Bronchial epithelial cell (primary cell): ENCODE measurements around the gene GNG2. TPM values are rescaled to one million over a fixed set of nuclear protein-coding genes. Genes with fewer than 3 reads are reported as not detected.

Experiments used
- DNase-seq: peaks from one replicate; pipeline ENCODE4 v3.0.0-alpha.2; 2010; ENCODE audit warnings: low read depth
- FAIRE-seq: peaks from 2 replicates; lab custom pipeline; 2011; peaks lifted over from hg19 to GRCh38; lab: Jason Lieb, UNC
- H3K27me3 ChIP-seq: 2 replicates; pipeline ENCODE4 v1.5.1; 2011; ENCODE audit warnings: low read length; ENCODE audit not compliant: control insufficient read depth, insufficient read depth
- H3K36me3 ChIP-seq: 2 replicates; pipeline ENCODE4 v1.5.1; 2011; ENCODE audit warnings: low read length; ENCODE audit not compliant: control insufficient read depth, insufficient read depth
- H3K4me3 ChIP-seq: 2 replicates; pipeline ENCODE4 v1.5.1; 2011; ENCODE audit warnings: mild to moderate bottlenecking, low read depth, low read length, control low read depth
- CTCF ChIP-seq: IDR thresholded peaks from 2 replicates; pipeline ENCODE4 v1.5.1; 2011; ENCODE audit warnings: mild to moderate bottlenecking, moderate library complexity, low read length, control low read depth, inconsistent platforms; ENCODE audit not compliant: insufficient read depth, severe bottlenecking
- total RNA-seq: library from RNA; depleted of rRNA; stranded (reverse); fragments of >200 nt; gene quantifications from 2 replicates; pipeline ENCODE4 v1.2.1, GENCODE V29; 2014

GNG2 gene
- total RNA-seq, 1 donor from 2014 or later: not detected

- FAIRE-seq (no peak), DNase-seq (no peak)
These were observed 20.6 kb downstream of the GNG2 start for GRCh38 chr14:51880835-51881580.

GRCh38 chr14:51881636-51882035 is 21.2 kb downstream of the GNG2 start:
- TF ChIP-seq CTCF: no peak
- Histone ChIP-seq H3K27me3 (peaks cover 2% of the 10 kb centered on the region), H3K36me3 (no peaks in the 10 kb centered on the region), H3K4me3 (no peak overlapping the region)
- FAIRE-seq: no peak
- DNase-seq: no peak

More at GRCh38 chr14:51880835-51881580, 20.6 kb downstream of the GNG2 start:
- no peaks in the 10 kb centered on the region for H3K36me3 ChIP-seq
- H3K4me3 ChIP-seq: no peak overlapping the region
- no peak for TF ChIP-seq CTCF
- peaks cover 2% of the 10 kb centered on the region for H3K27me3 ChIP-seq

- no peak for FAIRE-seq
- TF ChIP-seq CTCF: no peak
- Histone ChIP-seq H3K36me3 (no peaks in the 10 kb centered on the region), H3K27me3 (peaks cover 2% of the 10 kb centered on the region), H3K4me3 (no peak overlapping the region)
- no peak for DNase-seq
These were observed 22.8 kb downstream of the GNG2 start for GRCh38 chr14:51883232-51883631.

- DNase-seq (no peak), FAIRE-seq (no peak)
- Histone ChIP-seq H3K36me3 (no peaks in the 10 kb centered on the region), H3K4me3 (no peak overlapping the region), H3K27me3 (peaks cover 2% of the 10 kb centered on the region)
- TF ChIP-seq CTCF: no peak
These were observed 23.9 kb downstream of the GNG2 start for GRCh38 chr14:51884086-51884927.

GRCh38 chr14:51889851-51890250 is 29.4 kb downstream of the GNG2 start:
- FAIRE-seq (no peak), DNase-seq (no peak)
- H3K27me3 ChIP-seq: peaks cover 1% of the 10 kb centered on the region
- H3K36me3 ChIP-seq: no peaks in the 10 kb centered on the region
- no peak for TF ChIP-seq CTCF
- no peak overlapping the region for H3K4me3 ChIP-seq
